ENCODE measurements around the gene RAB11FIP5.

DNA sequence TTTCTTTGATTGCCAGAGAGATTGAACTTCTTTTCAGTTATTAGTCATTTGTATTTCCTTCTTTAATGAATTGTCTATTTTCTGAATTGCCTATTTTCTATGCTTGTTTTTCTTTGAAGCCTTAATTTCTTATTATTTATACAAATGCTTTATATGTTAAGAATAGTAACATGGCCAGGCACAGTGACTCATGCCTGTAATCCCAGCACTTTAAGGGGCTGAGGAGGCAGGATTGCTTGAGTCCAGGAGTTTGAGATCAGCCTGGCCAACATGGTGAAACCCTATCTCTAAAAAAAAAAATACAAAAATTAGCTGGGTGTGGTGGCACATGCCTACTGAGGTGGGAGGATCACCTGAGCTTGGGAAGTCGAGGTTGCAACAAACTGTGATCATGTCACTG is 4.7 kb upstream of the RAB11FIP5 start:
- TF ChIP-seq SIN3A (IDR thresholded peaks at IDR 0.05; ENCODE audit: low read depth) (no peak), ZFX (IDR thresholded peaks at IDR 0.05) (no peak), EZH2 (IDR thresholded peaks at IDR 0.05) (no peak), ELF1 (IDR thresholded peaks at IDR 0.05; ENCODE audit: borderline replicate concordance, low read depth) (no peak), POLR2A (IDR thresholded peaks at IDR 0.05; ENCODE audit: borderline replicate concordance, extremely low read depth, insufficient read depth, insufficient read length) (no peak), JUND (IDR thresholded peaks at IDR 0.05) (no peak)
- TF ChIP-seq, protein P1, sequence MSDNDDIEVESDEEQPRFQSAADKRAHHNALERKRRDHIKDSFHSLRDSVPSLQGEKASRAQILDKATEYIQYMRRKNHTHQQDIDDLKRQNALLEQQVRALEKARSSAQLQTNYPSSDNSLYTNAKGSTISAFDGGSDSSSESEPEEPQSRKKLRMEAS (IDR thresholded peaks at IDR 0.05), result no peak
- TF ChIP-seq, protein P2, sequence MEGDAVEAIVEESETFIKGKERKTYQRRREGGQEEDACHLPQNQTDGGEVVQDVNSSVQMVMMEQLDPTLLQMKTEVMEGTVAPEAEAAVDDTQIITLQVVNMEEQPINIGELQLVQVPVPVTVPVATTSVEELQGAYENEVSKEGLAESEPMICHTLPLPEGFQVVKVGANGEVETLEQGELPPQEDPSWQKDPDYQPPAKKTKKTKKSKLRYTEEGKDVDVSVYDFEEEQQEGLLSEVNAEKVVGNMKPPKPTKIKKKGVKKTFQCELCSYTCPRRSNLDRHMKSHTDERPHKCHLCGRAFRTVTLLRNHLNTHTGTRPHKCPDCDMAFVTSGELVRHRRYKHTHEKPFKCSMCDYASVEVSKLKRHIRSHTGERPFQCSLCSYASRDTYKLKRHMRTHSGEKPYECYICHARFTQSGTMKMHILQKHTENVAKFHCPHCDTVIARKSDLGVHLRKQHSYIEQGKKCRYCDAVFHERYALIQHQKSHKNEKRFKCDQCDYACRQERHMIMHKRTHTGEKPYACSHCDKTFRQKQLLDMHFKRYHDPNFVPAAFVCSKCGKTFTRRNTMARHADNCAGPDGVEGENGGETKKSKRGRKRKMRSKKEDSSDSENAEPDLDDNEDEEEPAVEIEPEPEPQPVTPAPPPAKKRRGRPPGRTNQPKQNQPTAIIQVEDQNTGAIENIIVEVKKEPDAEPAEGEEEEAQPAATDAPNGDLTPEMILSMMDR (IDR thresholded peaks at IDR 0.05 in 2 of 3, conservative IDR thresholded peaks at IDR 0.05 in 1 of 3; ENCODE audit: borderline replicate concordance in 1 of 3, insufficient read depth in 1 of 3, low read depth in 2 of 3, low read length in 2 of 3), result no peak

Measured in HCT116 (cell line).